Lower leg skin (tissue), 3 donors: ENCODE results near the gene SDK1.

Source experiments
- CTCF ChIP-seq, 3 donors: fragments of 450-650 bp; IDR thresholded peaks; one replicate each; pipeline ENCODE4 v1.5.1; 2016; ENCODE audit warnings: antibody characterized with exemption in 3 of 3, mild to moderate bottlenecking in 3 of 3, moderate library complexity in 2 of 3
- POLR2A ChIP-seq, 2 donors: fragments of 450-650 bp; IDR thresholded peaks; one replicate each; pipeline ENCODE4 v1.6.1; 2016 to 2017; ENCODE audit warnings: antibody characterized with exemption in 2 of 2, mild to moderate bottlenecking in 1 of 2, moderate library complexity in 1 of 2

- TF ChIP-seq CTCF (IDR thresholded peaks at IDR 0.05) (no peak), POLR2A (IDR thresholded peaks at IDR 0.05) (no peak)
Measured at GRCh38 chr7:3332308-3332707, 31.3 kb downstream of the SDK1 start.
